Chondrocyte (in vitro differentiated cells): ENCODE results near the gene PPHLN1. TPM values are rescaled to one million over a fixed set of nuclear protein-coding genes. Genes with fewer than 3 reads are reported as not detected.

Source experiments
- DNase-seq: peaks from one replicate; pipeline ENCODE4 v3.0.0; 2021; ENCODE audit warnings: mixed read lengths, low spot score
- H3K27ac Mint-ChIP-seq: one replicate; pipeline ENCODE4 v1.8.0; 2021; ENCODE audit warnings: mild to moderate bottlenecking, moderate library complexity, mixed read lengths; ENCODE audit not compliant: unreplicated experiment
- H3K27me3 Mint-ChIP-seq: 2 replicates; pipeline ENCODE4 v1.8.0; 2021; ENCODE audit warnings: low read depth, mixed read lengths
- H3K36me3 Mint-ChIP-seq: 2 replicates; pipeline ENCODE4 v1.8.0; 2021; ENCODE audit warnings: low read depth, mixed read lengths
- H3K4me1 Mint-ChIP-seq: 2 replicates; pipeline ENCODE4 v1.8.0; 2021; ENCODE audit warnings: low read depth, mild to moderate bottlenecking, mixed read lengths
- H3K4me3 Mint-ChIP-seq: one replicate; pipeline ENCODE4 v1.8.0; 2021; ENCODE audit warnings: mild to moderate bottlenecking, moderate library complexity, mixed read lengths; ENCODE audit not compliant: unreplicated experiment
- H3K9me3 Mint-ChIP-seq: 2 replicates; pipeline ENCODE4 v1.8.0; 2021; ENCODE audit warnings: low read depth, mixed read lengths
- total RNA-seq: library from RNA; stranded (reverse); gene quantifications from 3 replicates; pipeline ENCODE4 v1.2.1, GENCODE V29; 2021
- TF ChIP-seq, protein P1 (sequence below): fragments of 200-600 bp; sonication (generic); IDR thresholded peaks from 2 replicates; pipeline ENCODE4 v1.5.0; 2021; ENCODE audit warnings: antibody characterized with exemption, mild to moderate bottlenecking, moderate library complexity

Gene PPHLN1
- total RNA-seq, 1 donor from 2014 or later = 49.7 TPM

DNA sequence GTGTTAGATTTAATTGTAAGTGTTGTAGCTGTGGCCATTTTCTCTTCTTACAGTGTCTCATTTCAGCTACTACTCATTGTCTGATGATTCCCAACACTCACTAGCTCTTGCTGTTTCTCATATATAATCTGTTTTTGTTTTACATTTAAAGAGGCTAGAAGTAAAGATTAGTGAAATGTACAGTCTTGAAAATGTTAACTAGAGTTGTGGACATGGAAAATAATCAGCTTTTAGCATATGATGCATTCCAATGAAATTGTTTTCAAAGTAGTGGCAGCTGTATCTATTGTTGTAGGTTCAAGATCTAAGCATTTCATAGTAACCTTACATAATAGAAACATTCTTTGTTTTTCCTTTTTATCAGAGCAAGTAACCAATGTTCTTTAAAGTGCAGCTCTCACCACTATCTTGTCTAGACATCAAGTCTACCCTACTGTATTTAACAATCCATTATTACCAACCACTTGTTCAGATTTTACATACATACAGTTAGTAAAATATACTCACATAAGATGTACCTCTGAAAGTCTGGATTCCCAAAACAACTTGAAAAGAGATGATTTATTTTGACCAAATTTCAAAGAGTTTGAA is 76.9 kb downstream of the PPHLN1 start:
- no peak for DNase-seq
- H3K4me3 Mint-ChIP-seq = no peak overlapping the region
- H3K9me3 Mint-ChIP-seq = no peaks in the 10 kb centered on the region
- TF ChIP-seq, protein P1, sequence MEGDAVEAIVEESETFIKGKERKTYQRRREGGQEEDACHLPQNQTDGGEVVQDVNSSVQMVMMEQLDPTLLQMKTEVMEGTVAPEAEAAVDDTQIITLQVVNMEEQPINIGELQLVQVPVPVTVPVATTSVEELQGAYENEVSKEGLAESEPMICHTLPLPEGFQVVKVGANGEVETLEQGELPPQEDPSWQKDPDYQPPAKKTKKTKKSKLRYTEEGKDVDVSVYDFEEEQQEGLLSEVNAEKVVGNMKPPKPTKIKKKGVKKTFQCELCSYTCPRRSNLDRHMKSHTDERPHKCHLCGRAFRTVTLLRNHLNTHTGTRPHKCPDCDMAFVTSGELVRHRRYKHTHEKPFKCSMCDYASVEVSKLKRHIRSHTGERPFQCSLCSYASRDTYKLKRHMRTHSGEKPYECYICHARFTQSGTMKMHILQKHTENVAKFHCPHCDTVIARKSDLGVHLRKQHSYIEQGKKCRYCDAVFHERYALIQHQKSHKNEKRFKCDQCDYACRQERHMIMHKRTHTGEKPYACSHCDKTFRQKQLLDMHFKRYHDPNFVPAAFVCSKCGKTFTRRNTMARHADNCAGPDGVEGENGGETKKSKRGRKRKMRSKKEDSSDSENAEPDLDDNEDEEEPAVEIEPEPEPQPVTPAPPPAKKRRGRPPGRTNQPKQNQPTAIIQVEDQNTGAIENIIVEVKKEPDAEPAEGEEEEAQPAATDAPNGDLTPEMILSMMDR = no peak
- peaks cover 18% of the 10 kb centered on the region for H3K36me3 Mint-ChIP-seq
- no peaks in the 10 kb centered on the region for H3K27me3 Mint-ChIP-seq
- peaks cover under 1% of the 10 kb centered on the region for H3K4me1 Mint-ChIP-seq
- no peak overlapping the region for H3K27ac Mint-ChIP-seq

DNA sequence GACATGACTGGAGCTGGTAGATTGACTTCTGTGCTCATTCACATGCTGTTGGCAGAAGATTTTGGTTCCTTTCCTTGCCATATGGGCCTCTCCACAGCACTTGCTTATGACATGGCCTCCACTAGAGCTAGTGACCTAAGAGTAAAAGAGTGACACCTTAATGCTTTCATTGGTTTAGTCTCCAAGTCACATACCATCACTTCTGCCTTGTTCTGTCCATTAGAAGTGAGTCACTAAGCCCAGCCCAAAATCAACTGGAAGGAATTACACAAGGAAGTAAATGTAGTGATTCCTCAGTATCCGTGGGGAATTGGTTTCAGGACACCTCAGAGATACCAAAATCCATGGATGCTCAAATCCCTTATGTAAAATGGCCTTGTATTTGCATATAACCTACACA is 81.3 kb downstream of the PPHLN1 start:
- Mint-ChIP-seq H3K9me3 (no peaks in the 10 kb centered on the region), H3K36me3 (peaks cover 9% of the 10 kb centered on the region), H3K27ac (no peak overlapping the region), H3K27me3 (no peaks in the 10 kb centered on the region), H3K4me1 (peaks cover 15% of the 10 kb centered on the region), H3K4me3 (no peak overlapping the region)
- DNase-seq = no peak
- TF ChIP-seq, protein P1 = no peak

DNA sequence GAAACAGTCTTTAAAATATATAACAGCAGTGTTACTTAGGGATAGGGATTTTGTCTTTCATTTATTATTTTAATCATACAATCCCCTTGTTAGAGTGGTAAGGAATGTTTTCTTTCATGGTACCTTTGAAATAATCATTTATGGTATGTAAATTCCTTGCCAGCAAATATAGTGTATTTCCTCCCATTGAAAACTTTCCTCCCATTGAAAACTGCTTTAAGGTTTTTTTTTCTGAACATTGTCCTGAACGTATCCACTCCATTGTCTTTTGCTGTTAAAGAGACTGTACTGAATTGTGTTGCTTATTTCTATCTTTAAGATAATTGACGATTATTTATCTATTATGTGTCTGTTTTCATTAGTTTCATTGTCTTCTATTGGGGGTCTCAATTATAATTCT is 83.5 kb downstream of the PPHLN1 start:
- TF ChIP-seq, protein P1 = no peak
- no peak for DNase-seq
- Mint-ChIP-seq H3K4me3 (no peak overlapping the region), H3K36me3 (peaks cover 9% of the 10 kb centered on the region), H3K4me1 (peaks cover 15% of the 10 kb centered on the region), H3K27ac (peak overlapping the region; percentile 51), H3K27me3 (no peaks in the 10 kb centered on the region), H3K9me3 (no peaks in the 10 kb centered on the region)

DNA sequence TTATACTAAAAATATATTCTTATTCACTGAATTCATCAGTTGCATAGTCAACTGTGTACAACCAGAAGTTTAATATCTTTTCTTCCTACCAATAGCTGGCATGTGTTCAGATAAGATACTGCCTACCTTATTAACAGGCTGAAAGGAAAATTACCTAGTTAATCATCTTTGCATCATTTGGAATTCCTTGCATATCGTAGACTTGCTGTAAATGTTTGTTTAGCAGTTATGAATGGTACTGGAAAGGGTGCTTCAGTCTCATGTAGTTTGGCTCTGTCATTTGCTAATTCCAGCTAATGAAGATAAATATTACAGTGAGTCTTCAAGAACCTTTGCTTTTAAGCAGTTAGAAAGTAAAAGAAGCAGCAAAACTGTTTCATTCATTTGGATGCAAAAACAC is 84.4 kb downstream of the PPHLN1 start:
- no peaks in the 10 kb centered on the region for H3K9me3 Mint-ChIP-seq
- no peaks in the 10 kb centered on the region for H3K27me3 Mint-ChIP-seq
- TF ChIP-seq, protein P1 = no peak
- H3K4me1 Mint-ChIP-seq = peaks cover 15% of the 10 kb centered on the region
- H3K27ac Mint-ChIP-seq = no peak overlapping the region
- H3K4me3 Mint-ChIP-seq = no peak overlapping the region
- DNase-seq = no peak
- H3K36me3 Mint-ChIP-seq = peaks cover 6% of the 10 kb centered on the region

DNA sequence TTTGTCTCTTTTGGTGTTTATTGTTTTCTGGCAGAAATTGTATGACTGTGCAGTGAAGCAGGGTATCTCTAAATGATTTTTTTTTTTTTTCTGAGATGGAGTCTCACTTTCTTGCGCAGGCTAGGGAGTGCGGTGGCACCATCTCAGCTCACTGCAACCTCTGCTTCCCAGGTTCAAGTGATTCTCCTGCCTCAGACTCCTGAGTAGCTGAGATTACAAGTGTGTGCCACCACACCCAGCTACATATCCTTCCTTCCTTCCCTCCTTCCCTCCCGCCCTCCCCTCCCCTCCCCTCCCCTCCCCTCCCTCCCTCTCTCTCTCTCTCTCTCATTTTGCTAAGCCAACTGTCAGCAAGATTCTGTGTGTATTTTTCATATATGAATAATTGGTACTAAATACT is 94.4 kb downstream of the PPHLN1 start:
- Mint-ChIP-seq H3K4me1 (peaks cover 28% of the 10 kb centered on the region), H3K4me3 (no peak overlapping the region), H3K9me3 (no peaks in the 10 kb centered on the region), H3K27me3 (no peaks in the 10 kb centered on the region), H3K36me3 (peaks cover 2% of the 10 kb centered on the region), H3K27ac (no peak overlapping the region)
- TF ChIP-seq, protein P1 = no peak
- DNase-seq = no peak
